MCF 10A (cell line): ENCODE results near the gene PPBP. TPM values are rescaled to one million over a fixed set of nuclear protein-coding genes. Genes with fewer than 3 reads are reported as not detected.

Experiments used
- BruUV-seq: library from RNA; stranded (reverse); fragments of 400-500 nt; replicated peaks from 2 replicates; lab custom pipeline; 2021; lab: Mats Ljungman, UMichigan
- CTCF ChIA-PET: fragments of 300-600 bp; sonication (Branson Sonifier 250); formaldehyde crosslinking; extraction: SDS; loops from one replicate; lab custom pipeline; 2021; ENCODE audit warnings: antibody characterized with exemption, inconsistent platforms; lab: Yijun Ruan, JAX
- POLR2A ChIA-PET: fragments of 300-600, 350-650 bp; sonication (Branson Sonifier 250); formaldehyde crosslinking; extraction: SDS; loops from one replicate; lab custom pipeline; 2020; ENCODE audit warnings: antibody characterized with exemption, inconsistent platforms; lab: Yijun Ruan, JAX
- DNase-seq: peaks from one replicate; pipeline ENCODE4 v3.0.0-alpha.2; 2018; ENCODE audit not compliant: unreplicated experiment
- H3K27ac Mint-ChIP-seq: one replicate; pipeline ENCODE4 v1.8.0; 2022; ENCODE audit warnings: mild to moderate bottlenecking, low read depth, mixed read lengths; ENCODE audit not compliant: unreplicated experiment
- H3K27me3 Mint-ChIP-seq: one replicate; pipeline ENCODE4 v1.8.0; 2022; ENCODE audit warnings: mixed read lengths; ENCODE audit not compliant: insufficient read depth, unreplicated experiment
- H3K36me3 Mint-ChIP-seq: one replicate; pipeline ENCODE4 v1.8.0; 2022; ENCODE audit warnings: mild to moderate bottlenecking, moderate library complexity, mixed read lengths; ENCODE audit not compliant: insufficient read depth, unreplicated experiment
- H3K4me1 Mint-ChIP-seq: one replicate; pipeline ENCODE4 v1.8.0; 2022; ENCODE audit warnings: mixed read lengths; ENCODE audit not compliant: insufficient read depth, unreplicated experiment
- H3K4me3 Mint-ChIP-seq: one replicate; pipeline ENCODE4 v1.8.0; 2022; ENCODE audit warnings: mild to moderate bottlenecking, moderate library complexity, mixed read lengths; ENCODE audit not compliant: unreplicated experiment
- H3K9me3 Mint-ChIP-seq: one replicate; pipeline ENCODE4 v1.8.0; 2022; ENCODE audit warnings: mixed read lengths; ENCODE audit not compliant: unreplicated experiment
- intact Hi-C: fragments of 100-400 bp; cut with micrococcal nuclease; formaldehyde crosslinking; loops from 2 replicates; pipeline ENCODE4 v1.14.1; 2022
- total RNA-seq: library from RNA; stranded (reverse); gene quantifications from 2 replicates; pipeline ENCODE4 v1.2.3, GENCODE V29; 2022
- TF ChIP-seq, protein P1 (sequence below): fragments of 200-600 bp; IDR thresholded peaks from one replicate; pipeline ENCODE4 v1.8.0; 2022; ENCODE audit warnings: antibody characterized with exemption, mild to moderate bottlenecking; ENCODE audit not compliant: unreplicated experiment

PPBP gene
- total RNA-seq, 1 experiment from 2014 or later = not detected

DNA sequence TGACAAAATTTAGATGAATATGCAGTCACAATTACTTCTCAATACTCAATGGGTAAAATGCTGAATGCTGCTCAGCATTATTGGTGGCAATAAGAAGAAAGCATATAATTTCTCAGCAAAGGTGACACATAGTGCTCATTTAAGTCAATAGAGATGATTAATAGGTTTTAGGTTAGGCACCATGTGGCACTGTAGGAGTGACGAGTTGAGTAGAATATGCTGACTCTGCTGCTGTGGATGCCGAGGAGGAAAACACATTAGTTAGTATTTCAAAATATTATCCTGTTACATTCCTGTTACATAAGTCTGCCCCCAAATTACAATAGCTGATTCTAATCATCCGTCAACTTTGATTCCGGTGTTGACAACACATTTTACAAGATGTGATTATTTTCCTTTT, 24.1 kb upstream of the PPBP start:
- CTCF ChIA-PET = no interaction called here
- no peaks in the 10 kb centered on the region for H3K27me3 Mint-ChIP-seq
- intact Hi-C loops = no loop called here

DNA sequence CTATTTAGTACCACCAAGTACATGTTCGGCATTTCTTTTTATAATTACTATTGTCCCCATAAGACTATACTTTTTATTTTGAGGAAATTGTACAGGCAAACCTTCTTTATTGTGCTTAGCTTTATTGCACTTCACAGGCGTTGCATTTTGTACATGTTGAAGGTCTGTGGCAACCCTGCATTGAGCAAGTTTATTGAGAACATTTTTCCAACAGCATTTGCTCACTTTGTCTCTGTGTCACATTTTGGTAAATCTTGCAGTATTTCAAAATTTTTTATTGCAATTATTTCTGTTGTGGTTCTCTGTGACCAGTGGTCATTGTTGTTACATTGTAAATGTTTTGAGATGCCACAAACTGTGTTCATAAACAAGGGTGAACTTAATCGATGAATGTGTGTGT, 21.3 kb upstream of the PPBP start:
- DNase-seq = no peak
- intact Hi-C loops = no loop called here
- TF ChIP-seq, protein P1, sequence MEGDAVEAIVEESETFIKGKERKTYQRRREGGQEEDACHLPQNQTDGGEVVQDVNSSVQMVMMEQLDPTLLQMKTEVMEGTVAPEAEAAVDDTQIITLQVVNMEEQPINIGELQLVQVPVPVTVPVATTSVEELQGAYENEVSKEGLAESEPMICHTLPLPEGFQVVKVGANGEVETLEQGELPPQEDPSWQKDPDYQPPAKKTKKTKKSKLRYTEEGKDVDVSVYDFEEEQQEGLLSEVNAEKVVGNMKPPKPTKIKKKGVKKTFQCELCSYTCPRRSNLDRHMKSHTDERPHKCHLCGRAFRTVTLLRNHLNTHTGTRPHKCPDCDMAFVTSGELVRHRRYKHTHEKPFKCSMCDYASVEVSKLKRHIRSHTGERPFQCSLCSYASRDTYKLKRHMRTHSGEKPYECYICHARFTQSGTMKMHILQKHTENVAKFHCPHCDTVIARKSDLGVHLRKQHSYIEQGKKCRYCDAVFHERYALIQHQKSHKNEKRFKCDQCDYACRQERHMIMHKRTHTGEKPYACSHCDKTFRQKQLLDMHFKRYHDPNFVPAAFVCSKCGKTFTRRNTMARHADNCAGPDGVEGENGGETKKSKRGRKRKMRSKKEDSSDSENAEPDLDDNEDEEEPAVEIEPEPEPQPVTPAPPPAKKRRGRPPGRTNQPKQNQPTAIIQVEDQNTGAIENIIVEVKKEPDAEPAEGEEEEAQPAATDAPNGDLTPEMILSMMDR = no peak
- peaks cover 9% of the 10 kb centered on the region for H3K4me1 Mint-ChIP-seq
- H3K36me3 Mint-ChIP-seq = no peaks in the 10 kb centered on the region
- no peaks in the 10 kb centered on the region for H3K27me3 Mint-ChIP-seq
- H3K27ac Mint-ChIP-seq = no peak overlapping the region
- CTCF ChIA-PET = interaction anchor here (0.7 kb wide), 1 partner anchor 145 kb away, joined by 3 read pairs; no protein-coding TSS in a partner anchor
- H3K9me3 Mint-ChIP-seq = no peaks in the 10 kb centered on the region
- POLR2A ChIA-PET = no interaction called here
- BruUV-seq = no TSS peak
- H3K4me3 Mint-ChIP-seq = no peak overlapping the region

More for the DNA sequence above, 24.1 kb upstream of the PPBP start:
- peaks cover 7% of the 10 kb centered on the region for H3K4me1 Mint-ChIP-seq
- no peak overlapping the region for H3K27ac Mint-ChIP-seq
- BruUV-seq = no TSS peak
- no peaks in the 10 kb centered on the region for H3K9me3 Mint-ChIP-seq
- POLR2A ChIA-PET = no interaction called here
- H3K36me3 Mint-ChIP-seq = no peaks in the 10 kb centered on the region
- H3K4me3 Mint-ChIP-seq = no peak overlapping the region
- no peak for DNase-seq
- TF ChIP-seq, protein P1 = no peak

DNA sequence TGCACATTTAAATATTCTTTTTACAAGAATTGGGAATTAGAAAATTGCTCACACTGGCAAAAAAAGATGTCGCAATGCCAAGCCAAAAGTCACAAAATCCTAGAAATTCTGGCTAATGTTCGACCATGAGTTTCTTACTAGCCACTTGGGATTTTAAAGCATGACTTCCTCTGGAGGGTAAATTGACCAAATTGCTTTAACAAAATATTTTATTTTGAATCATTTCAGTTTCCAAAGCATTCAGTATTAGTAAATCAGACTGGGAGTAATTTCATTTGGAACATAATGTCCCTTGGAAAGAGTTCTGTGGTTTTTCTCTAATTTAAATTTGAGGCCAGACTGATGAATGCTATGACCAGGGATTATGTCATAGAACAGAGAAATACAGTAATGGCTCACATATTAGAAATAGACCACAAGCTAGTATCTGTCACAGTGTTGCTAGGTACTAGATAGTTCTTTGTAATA, 18.1 kb upstream of the PPBP start:
- H3K4me1 Mint-ChIP-seq = peaks cover 9% of the 10 kb centered on the region
- peak overlapping the region; percentile 88 for H3K27ac Mint-ChIP-seq
- TF ChIP-seq, protein P1 = no peak
- H3K4me3 Mint-ChIP-seq = peak overlapping the region; percentile 47
- CTCF ChIA-PET = interaction anchor here (0.7 kb wide), 1 partner anchor 150 kb away, joined by 3 read pairs; no protein-coding TSS in a partner anchor
- POLR2A ChIA-PET = interaction anchor here (0.7 to 1.1 kb wide), 4 partner anchors 14 to 92 kb away, joined by 3 to 4 read pairs (median 3); partner anchors contain the start of gene CXCL3
- no peaks in the 10 kb centered on the region for H3K27me3 Mint-ChIP-seq
- no peaks in the 10 kb centered on the region for H3K36me3 Mint-ChIP-seq
- no peaks in the 10 kb centered on the region for H3K9me3 Mint-ChIP-seq
- intact Hi-C loops = no loop called here
- BruUV-seq = TSS peak; percentile 77
- peak; percentile 26 for DNase-seq

DNA sequence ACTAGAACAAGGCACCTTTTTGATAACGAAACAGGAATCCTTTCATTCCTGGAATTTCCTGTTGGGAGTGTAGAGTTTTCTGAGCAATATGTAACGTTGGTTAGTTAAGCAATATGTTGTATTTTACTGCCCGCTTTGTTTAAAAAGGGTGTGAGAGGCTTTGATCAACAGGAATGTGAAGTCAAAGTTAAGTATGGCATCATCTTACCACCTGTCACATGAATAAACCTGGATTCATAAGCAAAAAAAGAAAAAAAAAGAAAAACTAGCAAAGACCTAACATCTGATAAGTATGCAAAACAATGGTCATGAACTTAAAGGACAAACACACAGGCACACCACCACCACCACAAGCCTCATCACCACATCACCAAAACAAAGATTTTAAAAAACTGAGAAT, 17.5 kb upstream of the PPBP start:
- H3K9me3 Mint-ChIP-seq = no peaks in the 10 kb centered on the region
- CTCF ChIA-PET = no interaction called here
- H3K4me3 Mint-ChIP-seq = peak overlapping the region; percentile 47
- H3K27me3 Mint-ChIP-seq = no peaks in the 10 kb centered on the region
- peak overlapping the region; percentile 88 for H3K27ac Mint-ChIP-seq
- H3K36me3 Mint-ChIP-seq = no peaks in the 10 kb centered on the region
- POLR2A ChIA-PET = no interaction called here
- no TSS peak for BruUV-seq
- peaks cover 9% of the 10 kb centered on the region for H3K4me1 Mint-ChIP-seq
- peak; percentile 49 for DNase-seq
- TF ChIP-seq, protein P1 = no peak
- intact Hi-C loops = no loop called here
